ENCODE data around the gene JAG1.

Gene JAG1

DNA sequence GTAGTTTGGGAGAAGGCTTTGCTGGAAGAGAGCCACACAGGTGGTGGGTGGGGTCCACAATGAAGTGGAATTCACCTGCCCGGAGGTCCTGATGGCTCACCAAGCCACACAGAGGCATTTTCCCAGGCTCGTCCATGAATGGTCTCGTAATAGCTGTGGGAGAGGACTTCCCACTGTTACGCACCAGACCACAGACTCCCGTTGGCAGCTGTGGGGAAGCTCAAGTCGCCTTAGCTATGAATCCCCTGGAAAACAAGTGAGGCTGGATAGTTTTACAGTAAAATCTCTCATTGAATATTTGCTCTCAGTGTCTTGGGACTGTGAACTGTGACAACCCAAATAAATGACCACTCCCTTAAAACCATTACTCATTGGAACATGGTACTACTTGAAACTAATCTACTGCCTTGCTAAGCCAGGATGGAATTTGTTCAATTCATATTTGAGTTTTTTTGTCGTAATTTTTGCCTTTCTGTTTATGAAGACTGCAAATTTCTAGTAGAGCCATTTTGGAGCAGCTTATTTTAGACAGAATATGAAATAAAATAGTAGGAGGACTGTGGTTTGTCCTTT is 79.4 kb downstream of the JAG1 start:
- H3K27ac ChIP-seq (ENCODE audit: extremely low read depth, low read depth, low read length): no peak overlapping the region

GRCh38 chr20:10591946-10592521 is 81.8 kb downstream of the JAG1 start:
- Histone ChIP-seq H3K4me1 (ENCODE audit: control insufficient read depth, insufficient read depth, low read length) (peaks cover 12% of the 10 kb centered on the region), H3K9me3 (ENCODE audit: control insufficient read depth, insufficient read depth, low read depth, low read length) (no peaks in the 10 kb centered on the region), H3K4me3 (ENCODE audit: low read depth, low read length) (no peak overlapping the region), H3K27ac (ENCODE audit: extremely low read depth, low read depth, low read length) (no peak overlapping the region), H3K36me3 (ENCODE audit: control insufficient read depth in 2 of 2, insufficient read depth in 1 of 2, low read length in 2 of 2) (no peaks in the 10 kb centered on the region)
- TF ChIP-seq ZXDB (tag by site-specific recombination; IDR thresholded peaks at IDR 0.05) (no peak), ZNF596 (tag by site-specific recombination; IDR thresholded peaks at IDR 0.05) (no peak), ZBTB8A (tag by site-specific recombination; IDR thresholded peaks at IDR 0.05) (no peak), ZNF221 (tag by site-specific recombination; IDR thresholded peaks at IDR 0.05; ENCODE audit: borderline replicate concordance) (no peak), OVOL3 (tag by site-specific recombination; IDR thresholded peaks at IDR 0.05) (no peak), ZNF623 (tag by site-specific recombination; IDR thresholded peaks at IDR 0.05) (no peak), ZNF518A (tag by site-specific recombination; conservative IDR thresholded peaks at IDR 0.05; ENCODE audit: low read depth) (no peak)
- TF ChIP-seq, protein P1, sequence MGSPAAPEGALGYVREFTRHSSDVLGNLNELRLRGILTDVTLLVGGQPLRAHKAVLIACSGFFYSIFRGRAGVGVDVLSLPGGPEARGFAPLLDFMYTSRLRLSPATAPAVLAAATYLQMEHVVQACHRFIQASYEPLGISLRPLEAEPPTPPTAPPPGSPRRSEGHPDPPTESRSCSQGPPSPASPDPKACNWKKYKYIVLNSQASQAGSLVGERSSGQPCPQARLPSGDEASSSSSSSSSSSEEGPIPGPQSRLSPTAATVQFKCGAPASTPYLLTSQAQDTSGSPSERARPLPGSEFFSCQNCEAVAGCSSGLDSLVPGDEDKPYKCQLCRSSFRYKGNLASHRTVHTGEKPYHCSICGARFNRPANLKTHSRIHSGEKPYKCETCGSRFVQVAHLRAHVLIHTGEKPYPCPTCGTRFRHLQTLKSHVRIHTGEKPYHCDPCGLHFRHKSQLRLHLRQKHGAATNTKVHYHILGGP (tag by site-specific recombination; IDR thresholded peaks at IDR 0.05): no peak
- TF ChIP-seq, protein P2, sequence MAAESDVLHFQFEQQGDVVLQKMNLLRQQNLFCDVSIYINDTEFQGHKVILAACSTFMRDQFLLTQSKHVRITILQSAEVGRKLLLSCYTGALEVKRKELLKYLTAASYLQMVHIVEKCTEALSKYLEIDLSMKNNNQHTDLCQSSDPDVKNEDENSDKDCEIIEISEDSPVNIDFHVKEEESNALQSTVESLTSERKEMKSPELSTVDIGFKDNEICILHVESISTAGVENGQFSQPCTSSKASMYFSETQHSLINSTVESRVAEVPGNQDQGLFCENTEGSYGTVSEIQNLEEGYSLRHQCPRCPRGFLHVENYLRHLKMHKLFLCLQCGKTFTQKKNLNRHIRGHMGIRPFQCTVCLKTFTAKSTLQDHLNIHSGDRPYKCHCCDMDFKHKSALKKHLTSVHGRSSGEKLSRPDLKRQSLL (tag by site-specific recombination; IDR thresholded peaks at IDR 0.05): no peak
- CTCF ChIA-PET: no interaction called here
- POLR2A ChIA-PET: no interaction called here

More for the DNA sequence above, 79.4 kb downstream of the JAG1 start:
- Histone ChIP-seq H3K4me3 (ENCODE audit: low read depth, low read length) (no peak overlapping the region), H3K9me3 (ENCODE audit: control insufficient read depth, insufficient read depth, low read depth, low read length) (no peaks in the 10 kb centered on the region), H3K4me1 (ENCODE audit: control insufficient read depth, insufficient read depth, low read length) (peaks cover 12% of the 10 kb centered on the region), H3K36me3 (ENCODE audit: control insufficient read depth in 2 of 2, insufficient read depth in 1 of 2, low read length in 2 of 2) (no peaks in the 10 kb centered on the region)
- TF ChIP-seq ZIC2 (tag by site-specific recombination; IDR thresholded peaks at IDR 0.05) (peak; percentile 54), HOXD13 (CRISPR knock-in tag; IDR thresholded peaks at IDR 0.05; ENCODE audit: borderline replicate concordance) (no peak)
- TF ChIP-seq, protein P3, sequence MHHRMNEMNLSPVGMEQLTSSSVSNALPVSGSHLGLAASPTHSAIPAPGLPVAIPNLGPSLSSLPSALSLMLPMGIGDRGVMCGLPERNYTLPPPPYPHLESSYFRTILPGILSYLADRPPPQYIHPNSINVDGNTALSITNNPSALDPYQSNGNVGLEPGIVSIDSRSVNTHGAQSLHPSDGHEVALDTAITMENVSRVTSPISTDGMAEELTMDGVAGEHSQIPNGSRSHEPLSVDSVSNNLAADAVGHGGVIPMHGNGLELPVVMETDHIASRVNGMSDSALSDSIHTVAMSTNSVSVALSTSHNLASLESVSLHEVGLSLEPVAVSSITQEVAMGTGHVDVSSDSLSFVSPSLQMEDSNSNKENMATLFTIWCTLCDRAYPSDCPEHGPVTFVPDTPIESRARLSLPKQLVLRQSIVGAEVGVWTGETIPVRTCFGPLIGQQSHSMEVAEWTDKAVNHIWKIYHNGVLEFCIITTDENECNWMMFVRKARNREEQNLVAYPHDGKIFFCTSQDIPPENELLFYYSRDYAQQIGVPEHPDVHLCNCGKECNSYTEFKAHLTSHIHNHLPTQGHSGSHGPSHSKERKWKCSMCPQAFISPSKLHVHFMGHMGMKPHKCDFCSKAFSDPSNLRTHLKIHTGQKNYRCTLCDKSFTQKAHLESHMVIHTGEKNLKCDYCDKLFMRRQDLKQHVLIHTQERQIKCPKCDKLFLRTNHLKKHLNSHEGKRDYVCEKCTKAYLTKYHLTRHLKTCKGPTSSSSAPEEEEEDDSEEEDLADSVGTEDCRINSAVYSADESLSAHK (tag by site-specific recombination; IDR thresholded peaks at IDR 0.05): peak; percentile 82
- POLR2A ChIA-PET: no interaction called here
- CTCF ChIA-PET: interaction anchor here (1.1 kb wide), 1 partner anchor 12 kb away, joined by 5 read pairs; no protein-coding TSS in a partner anchor

Data from HEK293 (cell line).